HEK293 (cell line): ENCODE data around the gene TMEM191C.

Source experiments
- CTCF ChIA-PET: fragments of 350-600 bp; formaldehyde crosslinking; extraction: SDS; loops from one replicate; lab custom pipeline; 2021; ENCODE audit warnings: antibody characterized with exemption; lab: Yijun Ruan, JAX
- POLR2A ChIA-PET: fragments of 300-600 bp; formaldehyde crosslinking; extraction: SDS; loops from one replicate; lab custom pipeline; 2020; ENCODE audit warnings: antibody characterized with exemption, inconsistent platforms; lab: Yijun Ruan, JAX
- H3K27ac ChIP-seq: fragments of 200-500 bp; sonication (Bioruptor generic); 2 replicates; pipeline ENCODE4 v1.5.1; 2014; ENCODE audit warnings: low read depth, low read length, control low read depth, inconsistent platforms; ENCODE audit errors: extremely low read depth
- H3K36me3 ChIP-seq, 2 experiments: fragments of 200-500 bp in 1 of 2; sonication (Bioruptor generic) in 1 of 2; 1 replicate in 1 of 2; 2 replicates in 1 of 2; pipeline ENCODE4 v1.5.1; 2014 to 2017; ENCODE audit warnings: inconsistent platforms in 2 of 2, low read length in 2 of 2; ENCODE audit not compliant: control insufficient read depth in 2 of 2, insufficient read depth in 1 of 2
- H3K4me1 ChIP-seq: fragments of 200-500 bp; sonication (Bioruptor generic); 2 replicates; pipeline ENCODE4 v1.5.1; 2014; ENCODE audit warnings: mild to moderate bottlenecking, low read length, inconsistent platforms; ENCODE audit not compliant: control insufficient read depth, insufficient read depth
- H3K4me3 ChIP-seq: 2 replicates; pipeline ENCODE4 v1.5.1; 2011; ENCODE audit warnings: low read depth, mild to moderate bottlenecking, control low read depth, low read length, moderate library complexity
- H3K9me3 ChIP-seq: fragments of 200-500 bp; sonication (Bioruptor generic); 2 replicates; pipeline ENCODE4 v1.5.1; 2014; ENCODE audit warnings: low read depth, low read length, inconsistent platforms; ENCODE audit not compliant: control insufficient read depth, insufficient read depth
- AEBP2 ChIP-seq: fragments of 450-650 bp; formaldehyde crosslinking; IDR thresholded peaks from 2 replicates; pipeline ENCODE4 v1.5.1; 2016; ENCODE audit warnings: missing biosample characterization, missing genetic modification characterization, borderline replicate concordance
- GLIS1 ChIP-seq: fragments of 450-650 bp; formaldehyde crosslinking; IDR thresholded peaks from 2 replicates; pipeline ENCODE4 v1.5.1; 2016; ENCODE audit warnings: missing biosample characterization, missing genetic modification characterization
- GLIS2 ChIP-seq: fragments of 450-650 bp; formaldehyde crosslinking; IDR thresholded peaks from 2 replicates; pipeline ENCODE4 v1.5.1; 2016; ENCODE audit warnings: missing biosample characterization, missing genetic modification characterization
- ZBTB8A ChIP-seq: fragments of 450-650 bp; formaldehyde crosslinking; IDR thresholded peaks from 2 replicates; pipeline ENCODE4 v1.5.1; 2016; ENCODE audit warnings: missing biosample characterization, missing genetic modification characterization
- ZFHX2 ChIP-seq: fragments of 450-650 bp; formaldehyde crosslinking; conservative IDR thresholded peaks from 2 replicates; pipeline ENCODE4 v1.5.1; 2016; ENCODE audit warnings: missing biosample characterization, missing genetic modification characterization
- ZIC2 ChIP-seq: fragments of 450-650 bp; formaldehyde crosslinking; IDR thresholded peaks from 2 replicates; pipeline ENCODE4 v1.5.1; 2016; ENCODE audit warnings: missing biosample characterization, missing genetic modification characterization
- ZNF132 ChIP-seq: fragments of 450-650 bp; formaldehyde crosslinking; IDR thresholded peaks from 2 replicates; pipeline ENCODE4 v1.5.1; 2017; ENCODE audit warnings: missing biosample characterization, missing genetic modification characterization, borderline replicate concordance
- ZNF140 ChIP-seq: fragments of 450-650 bp; formaldehyde crosslinking; IDR thresholded peaks from 2 replicates; pipeline ENCODE4 v1.5.1; 2016; ENCODE audit warnings: missing biosample characterization, missing genetic modification characterization
- ZNF148 ChIP-seq: fragments of 450-650 bp; formaldehyde crosslinking; IDR thresholded peaks from 2 replicates; pipeline ENCODE4 v1.5.0; 2017; ENCODE audit warnings: missing biosample characterization, missing genetic modification characterization, borderline replicate concordance
- ZNF175 ChIP-seq: fragments of 450-650 bp; formaldehyde crosslinking; IDR thresholded peaks from 2 replicates; pipeline ENCODE4 v1.5.1; 2016; ENCODE audit warnings: missing biosample characterization, missing genetic modification characterization
- ZNF280D ChIP-seq: fragments of 450-650 bp; formaldehyde crosslinking; IDR thresholded peaks from 2 replicates; pipeline ENCODE4 v1.5.1; 2016; ENCODE audit warnings: missing biosample characterization, missing genetic modification characterization
- ZNF354C ChIP-seq: fragments of 450-650 bp; formaldehyde crosslinking; IDR thresholded peaks from 2 replicates; pipeline ENCODE4 v1.5.1; 2016; ENCODE audit warnings: missing biosample characterization, missing genetic modification characterization, low read depth, borderline replicate concordance
- ZNF398 ChIP-seq: fragments of 450-650 bp; formaldehyde crosslinking; IDR thresholded peaks from 2 replicates; pipeline ENCODE4 v1.5.1; 2017; ENCODE audit warnings: missing biosample characterization, missing genetic modification characterization
- ZNF510 ChIP-seq: fragments of 450-650 bp; formaldehyde crosslinking; IDR thresholded peaks from 2 replicates; pipeline ENCODE4 v1.5.1; 2018; ENCODE audit warnings: mild to moderate bottlenecking, missing genetic modification characterization, missing biosample characterization; ENCODE audit not compliant: insufficient replicate concordance
- ZNF571 ChIP-seq: fragments of 450-650 bp; formaldehyde crosslinking; IDR thresholded peaks from 2 replicates; pipeline ENCODE4 v1.5.0; 2017; ENCODE audit warnings: missing biosample characterization, missing genetic modification characterization
- ZNF704 ChIP-seq: fragments of 450-650 bp; formaldehyde crosslinking; IDR thresholded peaks from 2 replicates; pipeline ENCODE4 v1.5.1; 2016; ENCODE audit warnings: missing biosample characterization, missing genetic modification characterization
- ZNF707 ChIP-seq: fragments of 450-650 bp; formaldehyde crosslinking; IDR thresholded peaks from 2 replicates; pipeline ENCODE4 v1.5.1; 2016; ENCODE audit warnings: missing biosample characterization, missing genetic modification characterization
- ZNF843 ChIP-seq: fragments of 450-650 bp; formaldehyde crosslinking; IDR thresholded peaks from 2 replicates; pipeline ENCODE4 v1.5.1; 2016; ENCODE audit warnings: missing biosample characterization, missing genetic modification characterization
- ZXDB ChIP-seq: fragments of 450-650 bp; formaldehyde crosslinking; IDR thresholded peaks from 2 replicates; pipeline ENCODE4 v1.5.1; 2016; ENCODE audit warnings: missing biosample characterization, missing genetic modification characterization

TMEM191C gene

GRCh38 chr22:21455334-21456089 lies 11.7 kb upstream of the TMEM191C start:
- ChIA-PET POLR2A (no interaction called here), CTCF (interaction anchor here (0.6 to 1.1 kb wide), 2 partner anchors 188 to 1404 kb away, joined by 3 read pairs; no protein-coding TSS in a partner anchor)
- H3K36me3 ChIP-seq, result no peaks in the 10 kb centered on the region
- H3K4me1 ChIP-seq, result no peaks in the 10 kb centered on the region
- no peak overlapping the region for H3K27ac ChIP-seq
- no peak overlapping the region for H3K4me3 ChIP-seq
- no peaks in the 10 kb centered on the region for H3K9me3 ChIP-seq
- no peak for TF ChIP-seq ZNF398 (tag by site-specific recombination)
- no peak for TF ChIP-seq ZNF707 (tag by site-specific recombination)
- no peak for TF ChIP-seq ZXDB (tag by site-specific recombination)
- no peak for TF ChIP-seq ZNF510
- no peak for TF ChIP-seq ZNF175 (tag by site-specific recombination)
- no peak for TF ChIP-seq ZNF132
- 0 out of 2 replicates have a peak, but pooled peaks have one; percentile 7 for TF ChIP-seq ZFHX2 (tag by site-specific recombination)
- TF ChIP-seq ZNF354C, result no peak
- no peak for TF ChIP-seq ZNF571 (tag by site-specific recombination)
- TF ChIP-seq GLIS2 (tag by site-specific recombination), result peak; percentile 36; the same call in 1 of the 2 replicates
- TF ChIP-seq ZIC2, result peak; percentile 95
- TF ChIP-seq ZNF843, result no peak
- TF ChIP-seq ZNF148 (tag by site-specific recombination), result no peak
- no peak for TF ChIP-seq ZBTB8A (tag by site-specific recombination)
- TF ChIP-seq GLIS1, result peak; percentile 99
- TF ChIP-seq ZNF704 (tag by site-specific recombination), result no peak
- TF ChIP-seq AEBP2 (tag by site-specific recombination), result no peak
- no peak for TF ChIP-seq ZNF140 (tag by site-specific recombination)
- no peak for TF ChIP-seq ZNF280D (tag by site-specific recombination)
